Measurements from ENCODE around the gene GABPB2. TPM values are rescaled to one million over a fixed set of nuclear protein-coding genes. Genes with fewer than 3 reads are reported as not detected.

The GABPB2 gene
- polyA plus RNA-seq, 4 donors = 1.1 to 12.6 (median 5.0) TPM

GRCh38 chr1:151147665-151148064, 77.1 kb downstream of the GABPB2 start:
- peaks cover 0 to 7% (median 0%) of the 10 kb centered on the region in 3 donors for H3K27me3 ChIP-seq (ENCODE audit: control insufficient read depth in 3 of 3, insufficient read depth in 3 of 3, low read length in 3 of 3)
- peak overlapping the region; percentile 36 to 68 (median 60) for H3K27ac ChIP-seq (ENCODE audit: low read depth in 1 of 3, low read length in 2 of 3)
- H3K4me1 ChIP-seq (ENCODE audit: control insufficient read depth in 3 of 3, insufficient read depth in 2 of 3, low read depth in 1 of 3, low read length in 2 of 3) = peaks cover 0 to 20% (median 3%) of the 10 kb centered on the region in 3 donors
- WGBS, 3 donors = 13 to 64% (median 15%) methylated on average over 2 of the region's 2 CpGs
- no peak for FAIRE-seq
- H3K36me3 ChIP-seq (ENCODE audit: control insufficient read depth in 3 of 3, insufficient read depth in 2 of 3, low read depth in 1 of 3, low read length in 3 of 3) = peaks cover 0 to 8% (median 0%) of the 10 kb centered on the region in 3 donors
- peak; percentile 70 to 91 for DNase-seq
- no peaks in the 10 kb centered on the region for H3K9me3 ChIP-seq (ENCODE audit: control insufficient read depth in 2 of 2, insufficient read depth in 1 of 2, low read depth in 1 of 2, low read length in 1 of 2)
- H3K4me3 ChIP-seq (ENCODE audit: low read depth in 1 of 3, low read length in 3 of 3) = peak overlapping the region in 2 of 3 donors; percentile 81 to 91

DNA sequence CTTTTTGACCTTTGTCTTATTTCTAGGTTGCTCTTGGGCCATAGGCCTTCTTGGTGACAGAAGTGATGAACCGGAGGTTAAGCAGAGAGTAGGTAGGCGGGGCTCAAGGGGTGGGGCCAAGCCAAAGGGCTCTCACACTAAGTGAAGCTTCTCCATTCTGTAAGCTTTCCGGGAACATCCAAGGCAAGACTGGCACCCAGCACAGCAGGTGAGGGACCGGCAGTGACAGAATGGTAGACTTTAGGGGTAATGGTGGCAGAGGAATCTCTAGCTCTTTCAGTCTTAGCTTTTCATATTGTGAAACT, 85.9 kb downstream of the GABPB2 start, which contains the start of gene TNFAIP8L2:
Gene TNFAIP8L2 (plus strand): TSS at position 135 of the 305 bp plus-strand sequence. CDS start 2,049 bp downstream, outside the sequence.
- FAIRE-seq (no peak), DNase-seq (peak; percentile 40 to 65)
- WGBS, 3 donors = 29 to 48% (median 39%) methylated on average over 4 of the region's 4 CpGs
- Histone ChIP-seq H3K27ac (ENCODE audit: low read depth in 1 of 3, low read length in 2 of 3) (peak within 1 kb of the TSS in 2 of 3 donors; percentile 27 to 52), H3K4me3 (ENCODE audit: low read depth in 1 of 3, low read length in 3 of 3) (peak within 1 kb of the TSS; percentile 5 to 31 (median 8)), H3K4me1 (ENCODE audit: control insufficient read depth in 3 of 3, insufficient read depth in 2 of 3, low read depth in 1 of 3, low read length in 2 of 3) (peaks cover 0 to 3% (median 0%) of the 10 kb centered on the region in 3 donors), H3K9me3 (ENCODE audit: control insufficient read depth in 2 of 2, insufficient read depth in 1 of 2, low read depth in 1 of 2, low read length in 1 of 2) (no peaks in the 10 kb centered on the region), H3K27me3 (ENCODE audit: control insufficient read depth in 3 of 3, insufficient read depth in 3 of 3, low read length in 3 of 3) (no peaks in the 10 kb centered on the region), H3K36me3 (ENCODE audit: control insufficient read depth in 3 of 3, insufficient read depth in 2 of 3, low read depth in 1 of 3, low read length in 3 of 3) (peaks cover 4 to 39% (median 4%) of the 10 kb centered on the region in 3 donors)

- peaks cover 4 to 43% (median 4%) of the 10 kb centered on the region in 3 donors for H3K36me3 ChIP-seq (ENCODE audit: control insufficient read depth in 3 of 3, insufficient read depth in 2 of 3, low read depth in 1 of 3, low read length in 3 of 3)
- 66 to 89% (median 81%) methylated on average over 6 of the region's 6 CpGs for WGBS, 3 donors
- H3K9me3 ChIP-seq (ENCODE audit: control insufficient read depth in 2 of 2, insufficient read depth in 1 of 2, low read depth in 1 of 2, low read length in 1 of 2) = no peaks in the 10 kb centered on the region
- DNase-seq (peak in 1 of 2 donors; percentile 37), FAIRE-seq (no peak)
- H3K27ac ChIP-seq (ENCODE audit: low read depth in 1 of 3, low read length in 2 of 3) = peak overlapping the region in 2 of 3 donors; percentile 27 to 52
- no peaks in the 10 kb centered on the region for H3K27me3 ChIP-seq (ENCODE audit: control insufficient read depth in 3 of 3, insufficient read depth in 3 of 3, low read length in 3 of 3)
- H3K4me3 ChIP-seq (ENCODE audit: low read depth in 1 of 3, low read length in 3 of 3) = peak overlapping the region in 2 of 3 donors; percentile 8 to 31
- peaks cover 0 to 3% (median 0%) of the 10 kb centered on the region in 3 donors for H3K4me1 ChIP-seq (ENCODE audit: control insufficient read depth in 3 of 3, insufficient read depth in 2 of 3, low read depth in 1 of 3, low read length in 2 of 3)
These were observed 86.5 kb downstream of the GABPB2 start for GRCh38 chr1:151157067-151157531.

GRCh38 chr1:151158326-151158725, 87.8 kb downstream of the GABPB2 start:
- whole genome bisulfite sequencing, 3 donors = 74 to 90% (median 89%) methylated on average over 5 of the region's 5 CpGs
- FAIRE-seq (no peak), DNase-seq (no peak)
- peak overlapping the region in 1 of 3 donors; percentile 52 for H3K27ac ChIP-seq (ENCODE audit: low read depth in 1 of 3, low read length in 2 of 3)
- H3K36me3 ChIP-seq (ENCODE audit: control insufficient read depth in 3 of 3, insufficient read depth in 2 of 3, low read depth in 1 of 3, low read length in 3 of 3) = peaks cover 4 to 43% (median 4%) of the 10 kb centered on the region in 3 donors
- H3K4me3 ChIP-seq (ENCODE audit: low read depth in 1 of 3, low read length in 3 of 3) = no peak overlapping the region
- H3K9me3 ChIP-seq (ENCODE audit: control insufficient read depth in 2 of 2, insufficient read depth in 1 of 2, low read depth in 1 of 2, low read length in 1 of 2) = no peaks in the 10 kb centered on the region
- H3K27me3 ChIP-seq (ENCODE audit: control insufficient read depth in 3 of 3, insufficient read depth in 3 of 3, low read length in 3 of 3) = no peaks in the 10 kb centered on the region
- H3K4me1 ChIP-seq (ENCODE audit: control insufficient read depth in 3 of 3, insufficient read depth in 2 of 3, low read depth in 1 of 3, low read length in 2 of 3) = peaks cover 0 to 3% (median 0%) of the 10 kb centered on the region in 3 donors

GRCh38 chr1:151158751-151159251, 88.2 kb downstream of the GABPB2 start:
- 88 to 91% (median 88%) methylated on average over 22 of the region's 22 CpGs for WGBS, 3 donors
- Histone ChIP-seq H3K27ac (ENCODE audit: low read depth in 1 of 3, low read length in 2 of 3) (peak overlapping the region in 1 of 3 donors; percentile 52), H3K4me1 (ENCODE audit: control insufficient read depth in 3 of 3, insufficient read depth in 2 of 3, low read depth in 1 of 3, low read length in 2 of 3) (peaks cover 0 to 3% (median 0%) of the 10 kb centered on the region in 3 donors), H3K27me3 (ENCODE audit: control insufficient read depth in 3 of 3, insufficient read depth in 3 of 3, low read length in 3 of 3) (no peaks in the 10 kb centered on the region), H3K9me3 (ENCODE audit: control insufficient read depth in 2 of 2, insufficient read depth in 1 of 2, low read depth in 1 of 2, low read length in 1 of 2) (no peaks in the 10 kb centered on the region), H3K36me3 (ENCODE audit: control insufficient read depth in 3 of 3, insufficient read depth in 2 of 3, low read depth in 1 of 3, low read length in 3 of 3) (peaks cover 4 to 45% (median 4%) of the 10 kb centered on the region in 3 donors), H3K4me3 (ENCODE audit: low read depth in 1 of 3, low read length in 3 of 3) (no peak overlapping the region)
- FAIRE-seq = no peak
- no peak for DNase-seq

GRCh38 chr1:151159373-151159772, 88.8 kb downstream of the GABPB2 start:
- H3K4me1 ChIP-seq (ENCODE audit: control insufficient read depth in 3 of 3, insufficient read depth in 2 of 3, low read depth in 1 of 3, low read length in 2 of 3) = peaks cover 0 to 8% (median 0%) of the 10 kb centered on the region in 3 donors
- no peak overlapping the region for H3K4me3 ChIP-seq (ENCODE audit: low read depth in 1 of 3, low read length in 3 of 3)
- H3K9me3 ChIP-seq (ENCODE audit: control insufficient read depth in 2 of 2, insufficient read depth in 1 of 2, low read depth in 1 of 2, low read length in 1 of 2) = no peaks in the 10 kb centered on the region
- no peak for FAIRE-seq
- peaks cover 4 to 45% (median 4%) of the 10 kb centered on the region in 3 donors for H3K36me3 ChIP-seq (ENCODE audit: control insufficient read depth in 3 of 3, insufficient read depth in 2 of 3, low read depth in 1 of 3, low read length in 3 of 3)
- H3K27ac ChIP-seq (ENCODE audit: low read depth in 1 of 3, low read length in 2 of 3) = peak overlapping the region in 1 of 3 donors; percentile 48
- DNase-seq = no peak
- H3K27me3 ChIP-seq (ENCODE audit: control insufficient read depth in 3 of 3, insufficient read depth in 3 of 3, low read length in 3 of 3) = no peaks in the 10 kb centered on the region

DNA sequence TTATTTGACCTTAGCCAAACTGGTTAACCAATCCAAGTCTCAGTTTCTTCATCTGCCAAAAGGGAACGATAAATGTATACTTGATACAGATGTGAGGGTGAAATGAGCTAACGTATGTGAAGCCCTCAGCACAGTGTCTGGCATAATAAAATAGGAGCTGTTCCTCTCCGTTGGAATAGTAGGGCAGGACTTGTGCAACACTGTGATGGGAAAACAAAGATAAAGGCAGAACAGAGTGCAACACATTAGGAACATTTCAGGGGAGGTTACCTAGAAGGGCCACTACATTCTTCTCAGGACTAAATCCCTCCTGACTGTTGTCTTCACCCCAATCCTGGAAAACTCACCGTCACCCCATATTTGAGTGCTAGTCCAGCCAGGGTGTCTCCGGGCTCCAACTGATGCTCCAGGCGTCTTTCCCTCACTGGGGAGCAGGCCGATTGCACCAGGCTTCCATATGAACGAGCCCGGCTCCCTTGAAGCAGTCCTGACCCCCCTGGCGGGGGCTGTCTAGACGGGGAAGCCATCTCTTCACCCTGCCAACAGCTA, 94.2 kb downstream of the GABPB2 start:
- DNase-seq = peak in 1 of 2 donors; percentile 29
- no peak for FAIRE-seq
- Histone ChIP-seq H3K4me3 (ENCODE audit: low read depth in 1 of 3, low read length in 3 of 3) (peak overlapping the region in 2 of 3 donors; percentile 71 to 98), H3K9me3 (ENCODE audit: control insufficient read depth in 2 of 2, insufficient read depth in 1 of 2, low read depth in 1 of 2, low read length in 1 of 2) (no peaks in the 10 kb centered on the region), H3K4me1 (ENCODE audit: control insufficient read depth in 3 of 3, insufficient read depth in 2 of 3, low read depth in 1 of 3, low read length in 2 of 3) (peaks cover 2 to 18% (median 4%) of the 10 kb centered on the region in 3 donors), H3K27me3 (ENCODE audit: control insufficient read depth in 3 of 3, insufficient read depth in 3 of 3, low read length in 3 of 3) (no peaks in the 10 kb centered on the region), H3K27ac (ENCODE audit: low read depth in 1 of 3, low read length in 2 of 3) (peak overlapping the region; percentile 39 to 87 (median 56)), H3K36me3 (ENCODE audit: control insufficient read depth in 3 of 3, insufficient read depth in 2 of 3, low read depth in 1 of 3, low read length in 3 of 3) (peaks cover 0 to 35% (median 2%) of the 10 kb centered on the region in 3 donors)
- WGBS, 3 donors = 13 to 36% (median 28%) methylated on average over 11 of the region's 11 CpGs

DNA sequence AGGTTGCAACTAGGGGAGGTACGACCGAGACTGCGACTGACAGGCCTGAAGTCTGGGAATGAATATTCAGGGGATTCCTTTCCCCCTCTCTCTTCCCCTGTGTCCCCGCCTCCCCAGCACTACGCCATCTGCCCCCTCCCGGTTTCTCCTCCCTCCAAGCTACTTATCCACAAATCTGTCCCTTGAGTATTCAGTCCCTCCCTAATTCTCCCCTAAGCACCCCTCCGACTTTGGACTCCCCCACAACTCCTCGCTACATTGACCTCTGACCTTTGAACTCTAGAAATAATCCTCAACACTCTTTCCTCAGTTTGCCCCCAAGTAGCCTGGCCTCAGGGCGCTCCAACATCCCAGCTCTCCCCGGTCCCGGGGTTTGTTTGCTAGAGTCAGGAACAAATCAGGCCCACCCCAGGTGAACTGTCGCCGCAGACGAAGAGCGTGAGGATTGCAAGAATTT, 94.7 kb downstream of the GABPB2 start:
- H3K4me1 ChIP-seq (ENCODE audit: control insufficient read depth in 3 of 3, insufficient read depth in 2 of 3, low read depth in 1 of 3, low read length in 2 of 3) = peaks cover 2 to 18% (median 4%) of the 10 kb centered on the region in 3 donors
- peak overlapping the region; percentile 39 to 87 (median 56) for H3K27ac ChIP-seq (ENCODE audit: low read depth in 1 of 3, low read length in 2 of 3)
- no peaks in the 10 kb centered on the region for H3K9me3 ChIP-seq (ENCODE audit: control insufficient read depth in 2 of 2, insufficient read depth in 1 of 2, low read depth in 1 of 2, low read length in 1 of 2)
- no peaks in the 10 kb centered on the region for H3K27me3 ChIP-seq (ENCODE audit: control insufficient read depth in 3 of 3, insufficient read depth in 3 of 3, low read length in 3 of 3)
- FAIRE-seq (no peak), DNase-seq (peak in 1 of 2 donors; percentile 55)
- H3K36me3 ChIP-seq (ENCODE audit: control insufficient read depth in 3 of 3, insufficient read depth in 2 of 3, low read depth in 1 of 3, low read length in 3 of 3) = peaks cover 0 to 36% (median 1%) of the 10 kb centered on the region in 3 donors
- 10 to 14% (median 13%) methylated on average over 15 of the region's 15 CpGs for WGBS, 3 donors
- peak overlapping the region; percentile 51 to 98 (median 71) for H3K4me3 ChIP-seq (ENCODE audit: low read depth in 1 of 3, low read length in 3 of 3)

All from small intestine (tissue), 7 donors.